PFSK-1 (cell line): ENCODE results near the gene PI3.

Experiments used
- POLR2AphosphoS5 ChIP-seq: IDR thresholded peaks from 2 replicates; pipeline ENCODE4 v1.6.1; 2012; ENCODE audit warnings: low read depth, mild to moderate bottlenecking, control low read depth, low read length, moderate library complexity
- REST ChIP-seq, 2 experiments: IDR thresholded peaks; 2 replicates each; pipeline versions ENCODE4 v1.6.1 to v1.8.0; 2011 to 2012; ENCODE audit warnings: low read depth in 2 of 2, low read length in 2 of 2, control low read depth in 1 of 2, inconsistent platforms in 1 of 2, mild to moderate bottlenecking in 1 of 2, moderate library complexity in 1 of 2; ENCODE audit not compliant: insufficient read depth in 1 of 2
- SIN3A ChIP-seq: IDR thresholded peaks from 2 replicates; pipeline ENCODE4 v1.6.1; 2012; ENCODE audit warnings: mild to moderate bottlenecking, low read length, moderate library complexity, borderline replicate concordance; ENCODE audit not compliant: insufficient read depth

- TF ChIP-seq SIN3A (no peak), POLR2AphosphoS5 (no peak), REST (IDR thresholded peaks at IDR 0.05; ENCODE audit: insufficient read depth in 1 of 2, low read depth in 2 of 2, low read length in 2 of 2) (no peak)
Observed at GRCh38 chr20:45153752-45154151, 20.9 kb upstream of the PI3 start.
